ENCODE data around the gene IFNL1. TPM values are rescaled to one million over a fixed set of nuclear protein-coding genes. Genes with fewer than 3 reads are reported as not detected.

The IFNL1 gene
- total RNA-seq (not detected), polyA plus RNA-seq (not detected)
- long read RNA-seq, donor 1 = 0 reads
- long read RNA-seq, donor 2 = 0 reads

DNA sequence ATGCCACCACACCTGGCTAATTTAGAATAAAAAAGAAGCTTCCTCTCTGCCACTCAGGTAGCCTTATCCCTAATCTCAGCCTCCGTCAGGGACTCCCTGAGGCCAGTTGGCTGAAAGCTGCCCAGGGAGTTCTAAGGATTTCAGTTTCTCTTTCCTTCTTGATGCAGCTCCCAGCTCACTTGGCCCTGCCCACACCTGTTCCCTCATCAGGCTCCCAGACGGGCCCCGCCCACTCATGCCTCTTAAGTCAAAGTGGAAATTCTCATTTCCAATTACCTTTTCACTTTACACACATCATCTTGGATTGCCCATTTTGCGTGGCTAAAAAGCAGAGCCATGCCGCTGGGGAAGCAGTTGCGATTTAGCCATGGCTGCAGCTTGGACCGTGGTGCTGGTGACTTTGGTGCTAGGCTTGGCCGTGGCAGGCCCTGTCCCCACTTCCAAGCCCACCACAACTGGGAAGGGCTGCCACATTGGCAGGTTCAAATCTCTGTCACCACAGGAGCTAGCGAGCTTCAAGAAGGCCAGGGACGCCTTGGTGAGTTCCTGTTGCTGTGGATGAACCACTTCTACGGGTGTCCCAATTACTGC, at the start of gene IFNL1:
TSS of gene IFNL1 (plus strand) at position 353 of the 591 bp plus-strand sequence. CDS start at position 368, 15 bp downstream.
- TF ChIP-seq, protein P1, sequence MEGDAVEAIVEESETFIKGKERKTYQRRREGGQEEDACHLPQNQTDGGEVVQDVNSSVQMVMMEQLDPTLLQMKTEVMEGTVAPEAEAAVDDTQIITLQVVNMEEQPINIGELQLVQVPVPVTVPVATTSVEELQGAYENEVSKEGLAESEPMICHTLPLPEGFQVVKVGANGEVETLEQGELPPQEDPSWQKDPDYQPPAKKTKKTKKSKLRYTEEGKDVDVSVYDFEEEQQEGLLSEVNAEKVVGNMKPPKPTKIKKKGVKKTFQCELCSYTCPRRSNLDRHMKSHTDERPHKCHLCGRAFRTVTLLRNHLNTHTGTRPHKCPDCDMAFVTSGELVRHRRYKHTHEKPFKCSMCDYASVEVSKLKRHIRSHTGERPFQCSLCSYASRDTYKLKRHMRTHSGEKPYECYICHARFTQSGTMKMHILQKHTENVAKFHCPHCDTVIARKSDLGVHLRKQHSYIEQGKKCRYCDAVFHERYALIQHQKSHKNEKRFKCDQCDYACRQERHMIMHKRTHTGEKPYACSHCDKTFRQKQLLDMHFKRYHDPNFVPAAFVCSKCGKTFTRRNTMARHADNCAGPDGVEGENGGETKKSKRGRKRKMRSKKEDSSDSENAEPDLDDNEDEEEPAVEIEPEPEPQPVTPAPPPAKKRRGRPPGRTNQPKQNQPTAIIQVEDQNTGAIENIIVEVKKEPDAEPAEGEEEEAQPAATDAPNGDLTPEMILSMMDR (IDR thresholded peaks at IDR 0.05) = no peak
- no peak within 1 kb of the TSS for H3K27ac ChIP-seq
- WGBS, 3 donors = 68 to 74% (median 73%) methylated on average over 11 of the region's 11 CpGs
- intact Hi-C loops (cut with DNase I) = no loop called here
- no peaks in the 10 kb centered on the region for H3K4me1 ChIP-seq
- ATAC-seq = no peak
- no peaks in the 10 kb centered on the region for H3K9me3 ChIP-seq
- no peak within 1 kb of the TSS for H3K4me3 ChIP-seq
- DNase-seq = no peak
- peaks cover 0 to 26% (median 5%) of the 10 kb centered on the region in 3 donors for H3K27me3 ChIP-seq (ENCODE audit: insufficient read depth in 3 of 3, low read length in 2 of 3)
- no peaks in the 10 kb centered on the region for H3K36me3 ChIP-seq (ENCODE audit: insufficient read depth in 1 of 2, low read depth in 1 of 2)

DNA sequence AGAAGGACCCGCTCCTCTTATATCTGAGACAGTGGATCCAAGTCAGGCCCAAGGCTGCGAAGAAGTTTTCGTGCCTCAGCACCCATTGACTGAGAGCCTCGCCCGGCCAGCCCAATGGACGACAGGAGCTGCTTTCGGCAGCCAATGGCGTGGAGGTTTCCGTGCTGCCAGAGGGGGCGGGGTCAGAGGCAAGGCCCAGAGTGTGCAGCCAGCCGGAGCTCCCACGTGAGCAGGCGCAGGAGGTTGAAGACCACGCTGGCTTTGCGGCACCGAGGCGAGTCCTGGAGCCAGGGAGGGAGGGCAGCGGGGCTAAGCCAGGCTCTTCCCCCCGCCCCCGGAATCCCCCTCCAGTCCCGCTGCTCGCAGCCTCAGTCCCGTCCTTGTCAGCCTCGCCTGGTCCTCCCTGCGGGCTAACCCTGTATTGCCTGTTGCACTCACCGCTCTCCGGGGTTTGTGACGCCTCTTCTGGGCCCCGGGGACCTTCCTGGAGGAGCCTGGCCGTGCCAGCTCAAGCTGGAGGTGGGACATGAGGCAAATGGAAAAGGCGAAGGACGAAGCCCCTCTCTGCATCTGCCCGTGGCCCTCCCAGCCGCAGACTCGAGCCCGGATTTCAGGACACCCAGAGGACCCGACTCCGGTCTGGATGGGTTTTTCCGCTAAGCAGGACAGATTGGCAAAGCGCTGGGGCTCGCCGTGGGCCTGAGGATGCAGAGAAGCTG, 49.1 kb upstream of the IFNL1 start:
- no peaks in the 10 kb centered on the region for H3K4me1 ChIP-seq
- TF ChIP-seq, protein P1 (IDR thresholded peaks at IDR 0.05) = no peak
- H3K27ac ChIP-seq = no peak overlapping the region
- H3K36me3 ChIP-seq (ENCODE audit: insufficient read depth in 1 of 2, low read depth in 1 of 2) = no peaks in the 10 kb centered on the region
- H3K4me3 ChIP-seq = peak overlapping the region; percentile 11
- H3K27me3 ChIP-seq (ENCODE audit: insufficient read depth in 3 of 3, low read length in 2 of 3) = peaks cover 0 to 49% (median 16%) of the 10 kb centered on the region in 3 donors
- WGBS, 3 donors = 11 to 14% (median 12%) methylated on average over 39 to 42 of the region's 42 CpGs
- H3K9me3 ChIP-seq = no peaks in the 10 kb centered on the region
- intact Hi-C loops (cut with DNase I) = no loop called here
- DNase-seq = peak in 1 of 2 donors; percentile 42
- peak in 1 of 4 donors; percentile 54 for ATAC-seq

DNA sequence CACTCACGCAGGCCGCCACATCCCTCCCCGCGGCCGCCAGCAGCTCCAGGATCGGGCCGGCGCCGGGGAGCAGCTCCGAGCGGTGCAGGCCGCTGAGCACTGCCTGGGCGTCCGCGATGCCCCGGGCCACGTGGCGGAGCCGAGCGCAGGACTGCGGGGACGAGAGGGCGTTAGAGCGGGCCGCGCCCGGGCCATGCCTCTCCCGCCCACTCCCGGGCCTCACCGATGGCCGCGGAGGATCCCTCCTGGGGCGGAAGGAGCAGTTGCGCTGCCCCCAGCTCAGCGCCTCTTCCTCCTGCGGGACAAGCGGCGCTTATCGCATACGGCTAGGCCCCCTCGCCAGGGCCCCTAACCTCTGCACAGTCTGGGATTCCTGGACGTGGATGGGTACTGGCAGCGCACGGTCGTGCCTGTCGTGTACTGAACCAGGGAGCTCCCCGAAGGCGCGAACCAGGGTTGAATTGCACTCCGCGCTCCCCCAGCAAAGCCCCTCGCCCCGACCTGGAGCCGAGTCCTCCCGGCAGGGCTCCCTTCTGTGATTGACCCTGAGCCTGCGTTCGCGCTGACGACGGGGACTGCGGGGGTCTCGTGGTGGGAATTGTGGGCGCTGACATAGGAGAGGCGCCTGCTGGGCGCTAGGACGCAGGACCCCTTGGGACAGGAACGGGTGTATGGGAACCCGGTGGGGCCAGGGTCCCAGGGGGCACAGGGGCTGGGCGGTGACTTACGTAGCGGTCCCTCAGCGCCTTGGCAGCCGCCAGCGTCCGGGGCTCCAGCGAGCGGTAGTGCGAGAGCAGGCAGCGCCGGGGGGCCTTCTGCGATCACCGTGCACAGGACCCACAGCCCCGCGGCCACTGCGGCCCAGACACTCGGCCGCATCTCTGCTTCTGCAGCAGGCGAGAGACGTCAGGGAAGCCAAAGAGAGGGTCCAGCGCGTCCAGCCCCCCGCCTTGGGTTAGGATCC, 48.2 kb upstream of the IFNL1 start:
- peaks cover 0 to 49% (median 16%) of the 10 kb centered on the region in 3 donors for H3K27me3 ChIP-seq (ENCODE audit: insufficient read depth in 3 of 3, low read length in 2 of 3)
- H3K27ac ChIP-seq = no peak overlapping the region
- no peaks in the 10 kb centered on the region for H3K36me3 ChIP-seq (ENCODE audit: insufficient read depth in 1 of 2, low read depth in 1 of 2)
- H3K4me3 ChIP-seq = peak overlapping the region; percentile 11
- DNase-seq (no peak), ATAC-seq (peak in 1 of 4 donors; percentile 43)
- no peaks in the 10 kb centered on the region for H3K9me3 ChIP-seq
- TF ChIP-seq, protein P1 (IDR thresholded peaks at IDR 0.05) = no peak
- intact Hi-C loops (cut with DNase I) = no loop called here
- no peaks in the 10 kb centered on the region for H3K4me1 ChIP-seq
- WGBS, 3 donors = 7 to 12% (median 8%) methylated on average over 59 to 92 of the region's 92 CpGs

DNA sequence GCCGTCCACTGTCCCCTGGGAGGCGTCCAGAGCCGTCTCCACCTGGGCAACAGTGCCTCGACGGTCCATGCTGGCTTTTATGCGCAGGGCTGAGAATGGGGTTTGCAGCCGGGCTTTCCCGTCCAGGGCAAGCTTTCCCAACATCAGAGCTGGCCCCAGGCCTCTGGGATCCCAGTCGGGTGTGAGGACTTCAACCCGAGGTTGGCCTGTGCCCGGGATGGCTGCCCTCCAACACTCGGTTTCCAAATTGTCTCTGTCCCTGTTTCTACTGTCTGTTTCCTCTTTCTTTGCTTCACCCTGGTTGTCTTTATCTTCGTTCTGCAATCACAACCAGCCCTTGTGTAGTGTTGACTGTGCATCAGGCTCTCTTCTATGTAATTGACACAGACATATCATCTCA, 47.4 kb upstream of the IFNL1 start, which contains the start of gene IFNL4:
TSS of gene IFNL4 (minus strand) at position 51 of the 400 bp plus-strand sequence.
- intact Hi-C loops (cut with DNase I) = no loop called here
- Histone ChIP-seq H3K4me1 (no peaks in the 10 kb centered on the region), H3K36me3 (ENCODE audit: insufficient read depth in 1 of 2, low read depth in 1 of 2) (no peaks in the 10 kb centered on the region), H3K4me3 (peak within 1 kb of the TSS; percentile 11), H3K27me3 (ENCODE audit: insufficient read depth in 3 of 3, low read length in 2 of 3) (peaks cover 0 to 50% (median 18%) of the 10 kb centered on the region in 3 donors), H3K27ac (no peak within 1 kb of the TSS), H3K9me3 (no peaks in the 10 kb centered on the region)
- ATAC-seq (no peak), DNase-seq (no peak)
- TF ChIP-seq, protein P1 (IDR thresholded peaks at IDR 0.05) = no peak
- WGBS, 3 donors = 43 to 46% (median 44%) methylated on average over 13 of the region's 13 CpGs
